T-helper 22 cell (primary cell): Measurements from ENCODE around the gene SOWAHA.

Experiments used
- DNase-seq: peaks from one replicate; pipeline ENCODE4 v3.0.0-alpha.2; 2020; ENCODE audit warnings: low read depth

SOWAHA gene

GRCh38 chr5:132825834-132826391 lies 12.8 kb downstream of the SOWAHA start:
- DNase-seq, result no peak

- no peak for DNase-seq
These were observed 13.5 kb downstream of the SOWAHA start for GRCh38 chr5:132826424-132827082.

GRCh38 chr5:132827943-132828673 lies 15.0 kb downstream of the SOWAHA start:
- no peak for DNase-seq

- no peak for DNase-seq
These were observed 15.9 kb downstream of the SOWAHA start for GRCh38 chr5:132828846-132829494.

GRCh38 chr5:132829742-132830435 lies 16.8 kb downstream of the SOWAHA start:
- DNase-seq, result peak; percentile 30

- DNase-seq, result no peak
These were observed 17.5 kb downstream of the SOWAHA start, which contains the start of gene SHROOM1 for GRCh38 chr5:132830436-132831094. TSS of gene SHROOM1 (minus strand) at chr5:132830647. CDS start at chr5:132826140, 4,507 bp downstream.

- DNase-seq, result no peak
These were observed 18.2 kb downstream of the SOWAHA start for GRCh38 chr5:132831095-132831860.

GRCh38 chr5:132832612-132833011 lies 19.5 kb downstream of the SOWAHA start:
- no peak for DNase-seq

- DNase-seq, result no peak
These were observed 21.0 kb downstream of the SOWAHA start for GRCh38 chr5:132834057-132834456.

GRCh38 chr5:132836852-132837251 lies 23.8 kb downstream of the SOWAHA start:
- no peak for DNase-seq

GRCh38 chr5:132837868-132838267 lies 24.8 kb downstream of the SOWAHA start:
- DNase-seq, result no peak

GRCh38 chr5:132838516-132839282 lies 25.6 kb downstream of the SOWAHA start:
- no peak for DNase-seq

GRCh38 chr5:132839426-132840301 lies 26.6 kb downstream of the SOWAHA start:
- no peak for DNase-seq

- DNase-seq, result no peak
These were observed 27.2 kb downstream of the SOWAHA start for GRCh38 chr5:132840313-132840712.

- DNase-seq, result no peak
These were observed 27.8 kb downstream of the SOWAHA start for GRCh38 chr5:132840896-132841295.

- no peak for DNase-seq
These were observed 28.2 kb downstream of the SOWAHA start for GRCh38 chr5:132841305-132841704.

- DNase-seq, result no peak
These were observed 35.2 kb downstream of the SOWAHA start for GRCh38 chr5:132848270-132848669.

GRCh38 chr5:132849347-132849746 lies 36.2 kb downstream of the SOWAHA start:
- DNase-seq, result no peak

GRCh38 chr5:132850066-132850465 lies 37.0 kb downstream of the SOWAHA start:
- no peak for DNase-seq
